BE2C (cell line): ENCODE results near the gene DAB2IP.
A peak's percentile ranks its signal among the peaks of the same experiment; 100 is the strongest.

Source experiments
- DNase-seq: peaks from one replicate; pipeline ENCODE4 v3.0.0-alpha.2; 2020
- H3K27me3 ChIP-seq: fragments of 250-450 bp; sonication (Bioruptor Pico); 2 replicates; pipeline ENCODE4 v1.5.1; 2020; ENCODE audit warnings: mild to moderate bottlenecking
- H3K36me3 ChIP-seq: fragments of 250-450 bp; sonication (Bioruptor Pico); 2 replicates; pipeline ENCODE4 v1.5.1; 2020; ENCODE audit warnings: mild to moderate bottlenecking
- H3K4me1 ChIP-seq: fragments of 250-450 bp; sonication (Bioruptor Pico); 2 replicates; pipeline ENCODE4 v1.5.1; 2020
- H3K4me3 ChIP-seq: 2 replicates; pipeline ENCODE4 v1.5.1; 2011; ENCODE audit warnings: low read depth, low read length
- H3K9me3 ChIP-seq: fragments of 250-450 bp; sonication (Bioruptor Pico); 2 replicates; pipeline ENCODE4 v1.5.1; 2020
- CTCF ChIP-seq: IDR thresholded peaks from 2 replicates; pipeline ENCODE4 v1.5.1; 2012; ENCODE audit warnings: mild to moderate bottlenecking, low read depth, low read length

The DAB2IP gene

GRCh38 chr9:121731919-121732318, 80.5 kb downstream of the DAB2IP start:
- no peak for TF ChIP-seq CTCF

GRCh38 chr9:121732389-121732788, 81.0 kb downstream of the DAB2IP start:
- Histone ChIP-seq H3K9me3 (no peaks in the 10 kb centered on the region), H3K27me3 (no peaks in the 10 kb centered on the region), H3K4me3 (no peak overlapping the region), H3K36me3 (no peaks in the 10 kb centered on the region), H3K4me1 (peaks cover 6% of the 10 kb centered on the region; the same call in 1 of the 2 replicates)
- no peak for TF ChIP-seq CTCF
- DNase-seq = no peak

More at GRCh38 chr9:121731919-121732318, 80.5 kb downstream of the DAB2IP start:
- Histone ChIP-seq H3K27me3 (no peaks in the 10 kb centered on the region), H3K4me1 (peaks cover 6% of the 10 kb centered on the region; the same call in 1 of the 2 replicates), H3K36me3 (no peaks in the 10 kb centered on the region), H3K4me3 (no peak overlapping the region), H3K9me3 (no peaks in the 10 kb centered on the region)
- DNase-seq = no peak

GRCh38 chr9:121732886-121733285, 81.5 kb downstream of the DAB2IP start:
- Histone ChIP-seq H3K4me1 (peaks cover 6% of the 10 kb centered on the region; the same call in 1 of the 2 replicates), H3K36me3 (no peaks in the 10 kb centered on the region), H3K27me3 (no peaks in the 10 kb centered on the region), H3K4me3 (no peak overlapping the region), H3K9me3 (no peaks in the 10 kb centered on the region)
- no peak for DNase-seq
- no peak for TF ChIP-seq CTCF

- Histone ChIP-seq H3K36me3 (no peaks in the 10 kb centered on the region), H3K27me3 (no peaks in the 10 kb centered on the region), H3K4me1 (0 out of 2 replicates have a peak, but pooled peaks cover 4% of the 10 kb centered on the region), H3K4me3 (no peak overlapping the region), H3K9me3 (no peaks in the 10 kb centered on the region)
- TF ChIP-seq CTCF = no peak
- DNase-seq = no peak
Measured at GRCh38 chr9:121734465-121734864, 83.0 kb downstream of the DAB2IP start.

- no peaks in the 10 kb centered on the region for H3K9me3 ChIP-seq
- peak; percentile 41 for DNase-seq
- no peaks in the 10 kb centered on the region for H3K27me3 ChIP-seq
- H3K4me3 ChIP-seq = no peak overlapping the region
- H3K4me1 ChIP-seq = 0 out of 2 replicates have a peak, but pooled peaks cover 4% of the 10 kb centered on the region
- no peaks in the 10 kb centered on the region for H3K36me3 ChIP-seq
- peak; percentile 62 for TF ChIP-seq CTCF
Measured at GRCh38 chr9:121735065-121735792, 83.8 kb downstream of the DAB2IP start.
